ENCODE results near the gene KIF14. TPM values are rescaled to one million over a fixed set of nuclear protein-coding genes. Genes with fewer than 3 reads are reported as not detected.

The KIF14 gene
- total RNA-seq, 3 donors from 2014 or later = 0.60 to 3.0 (median 0.81) TPM

DNA sequence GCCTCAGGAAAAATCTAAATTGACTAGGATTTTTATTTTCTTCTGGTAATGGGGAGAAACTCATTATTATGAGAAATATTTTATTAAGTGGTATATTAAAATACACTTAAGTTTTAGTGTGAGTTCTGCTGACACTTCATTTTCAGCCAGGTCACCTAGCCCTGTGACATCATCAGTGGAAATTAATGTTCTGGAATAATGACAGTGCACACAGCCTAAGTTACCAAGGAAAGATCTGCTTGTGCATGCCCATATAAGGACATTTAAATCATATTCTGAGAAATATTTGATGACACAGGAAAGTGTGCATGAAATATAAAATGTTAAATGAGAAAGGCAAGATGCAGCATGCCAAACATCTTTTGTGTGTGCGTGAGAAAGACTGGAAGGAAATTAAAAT lies 102.0 kb downstream of the KIF14 start:
- no peaks in the 10 kb centered on the region for H3K4me1 ChIP-seq (ENCODE audit: low read depth)
- no peak for TF ChIP-seq CTCF (IDR thresholded peaks at IDR 0.05)
- no peak for DNase-seq
- ATAC-seq = no peak
- no peak overlapping the region for H3K4me3 ChIP-seq
- intact Hi-C loops (cut with DNase I, micrococcal nuclease) = no loop called here
- H3K36me3 ChIP-seq (ENCODE audit: low read depth) = no peaks in the 10 kb centered on the region
- H3K9me3 ChIP-seq = no peaks in the 10 kb centered on the region

DNA sequence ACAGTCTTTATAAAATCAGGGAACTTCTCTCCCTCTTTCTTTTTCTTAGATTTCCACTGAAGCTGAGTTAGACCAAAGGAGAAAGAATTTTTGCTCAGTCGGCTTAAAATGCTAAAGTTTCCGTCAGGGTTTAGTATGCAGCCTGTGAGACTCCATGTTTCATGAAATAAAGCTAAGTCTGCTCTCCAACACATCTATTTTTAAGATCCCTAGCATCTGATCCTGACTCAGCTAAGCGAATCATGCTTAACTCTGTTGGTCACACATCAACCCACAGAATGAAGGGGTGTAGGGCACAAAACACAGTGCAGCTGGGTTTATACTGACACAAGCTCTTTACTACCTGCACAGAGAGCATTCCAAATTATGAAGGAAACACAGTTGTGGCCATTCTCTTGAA lies 108.4 kb downstream of the KIF14 start:
- H3K4me1 ChIP-seq (ENCODE audit: low read depth) = no peaks in the 10 kb centered on the region
- H3K4me3 ChIP-seq = no peak overlapping the region
- DNase-seq (no peak), ATAC-seq (no peak)
- TF ChIP-seq CTCF (IDR thresholded peaks at IDR 0.05) = no peak
- H3K9me3 ChIP-seq = no peaks in the 10 kb centered on the region
- no peaks in the 10 kb centered on the region for H3K36me3 ChIP-seq (ENCODE audit: low read depth)
- intact Hi-C loops (cut with DNase I, micrococcal nuclease) = no loop called here

DNA sequence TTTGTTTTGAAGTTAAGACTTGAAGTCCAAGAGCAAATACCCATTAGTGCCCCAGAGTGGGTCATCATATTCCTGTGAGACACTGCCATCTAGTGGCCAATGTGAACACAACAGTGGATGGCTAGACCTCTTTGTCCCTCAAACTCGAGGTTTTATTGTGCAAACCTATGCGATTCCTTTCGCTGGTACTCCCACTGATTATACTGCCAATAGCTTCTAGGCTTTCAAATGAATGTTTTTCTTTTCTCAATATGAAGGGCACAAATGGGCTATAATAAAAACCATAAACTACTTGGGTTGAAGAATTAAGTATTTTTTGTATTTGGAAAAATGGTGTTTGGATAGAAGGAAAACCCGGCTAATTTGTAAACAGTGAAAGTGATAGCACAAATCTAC lies 110.3 kb downstream of the KIF14 start:
- no peaks in the 10 kb centered on the region for H3K36me3 ChIP-seq (ENCODE audit: low read depth)
- peak; percentile 73 for TF ChIP-seq CTCF (IDR thresholded peaks at IDR 0.05)
- no peaks in the 10 kb centered on the region for H3K4me1 ChIP-seq (ENCODE audit: low read depth)
- ATAC-seq (peak; percentile 91), DNase-seq (peak in 1 of 3 donors; percentile 83)
- no peaks in the 10 kb centered on the region for H3K9me3 ChIP-seq
- intact Hi-C loops (cut with DNase I, micrococcal nuclease) = no loop called here
- no peak overlapping the region for H3K4me3 ChIP-seq

DNA sequence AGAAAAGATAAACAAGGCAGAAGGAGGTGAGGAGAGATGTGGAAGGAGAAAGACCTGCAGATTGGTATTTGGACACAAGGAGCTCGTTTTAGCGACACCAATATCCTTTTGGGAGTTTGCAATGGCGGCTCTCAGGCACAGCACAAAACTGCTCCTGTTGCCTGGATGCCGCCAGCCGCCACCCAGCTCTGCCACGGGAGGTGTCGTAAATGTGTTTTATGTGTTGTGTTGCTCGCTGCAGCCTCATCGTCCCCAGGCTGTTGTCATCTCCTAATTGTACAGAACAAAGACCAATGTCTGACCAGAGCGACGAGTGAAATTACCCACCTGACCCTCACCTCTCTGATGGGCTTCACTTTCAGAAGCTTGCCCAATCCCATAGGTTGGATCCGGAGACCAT lies 114.1 kb downstream of the KIF14 start:
- intact Hi-C loops (cut with DNase I, micrococcal nuclease) = no loop called here
- no peaks in the 10 kb centered on the region for H3K36me3 ChIP-seq (ENCODE audit: low read depth)
- no peak for ATAC-seq

DNA sequence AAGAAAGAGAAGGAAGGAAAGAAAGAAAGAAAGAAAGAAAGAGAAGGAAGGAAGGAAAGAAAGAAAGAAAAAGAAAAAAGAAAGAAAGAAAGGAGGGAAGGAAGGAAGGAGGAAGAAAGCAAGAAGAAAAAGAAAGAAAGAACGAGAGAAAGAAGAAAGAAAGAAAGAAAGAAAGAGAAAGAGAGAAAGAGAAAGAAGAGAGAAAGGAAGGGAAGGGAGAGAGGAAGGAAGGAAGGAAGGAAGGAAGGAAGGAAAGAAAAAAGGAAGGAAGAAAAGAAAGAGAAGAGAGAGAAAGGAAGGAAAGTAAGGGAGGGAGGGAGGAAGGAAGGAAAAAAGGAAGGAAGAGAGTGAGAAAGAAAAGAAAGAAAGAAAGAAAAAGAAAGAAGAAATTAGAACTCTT lies 115.3 kb downstream of the KIF14 start:
- no peak for TF ChIP-seq CTCF (IDR thresholded peaks at IDR 0.05)
- intact Hi-C loops (cut with DNase I, micrococcal nuclease) = no loop called here
- Histone ChIP-seq H3K4me3 (no peak overlapping the region), H3K9me3 (no peaks in the 10 kb centered on the region), H3K4me1 (ENCODE audit: low read depth) (no peaks in the 10 kb centered on the region), H3K36me3 (ENCODE audit: low read depth) (no peaks in the 10 kb centered on the region)
- no peak for ATAC-seq
- no peak for DNase-seq

More for the DNA sequence above, 114.1 kb downstream of the KIF14 start:
- Histone ChIP-seq H3K4me3 (no peak overlapping the region), H3K9me3 (no peaks in the 10 kb centered on the region), H3K4me1 (ENCODE audit: low read depth) (no peaks in the 10 kb centered on the region)
- no peak for TF ChIP-seq CTCF (IDR thresholded peaks at IDR 0.05)
- no peak for DNase-seq

Other genes with a start within 250 kb of the KIF14 start
- 10 to 100 TPM in 1 of 3 donors, 1 to 10 TPM in 2; 8.4 to 12.3 (median 8.5) TPM for gene ZNF281, start 210.7 kb downstream of the KIF14 start, total RNA-seq
- 10 to 100 TPM; 17.7 to 28.5 (median 26.2) TPM for gene DDX59, start 49.2 kb upstream of the KIF14 start, total RNA-seq
- 10 to 100 TPM in 1 of 3 donors, 1 to 10 TPM in 2; 5.0 to 34.0 (median 7.1) TPM for gene CAMSAP2, start 118.1 kb upstream of the KIF14 start, total RNA-seq